ENCODE results near the gene DACT1. TPM values are rescaled to one million over a fixed set of nuclear protein-coding genes. Genes with fewer than 3 reads are reported as not detected.

The DACT1 gene
- polyA plus RNA-seq, 1 of the 3 experiments (the other 2 are of a cell fraction) = 3.3 TPM

DNA sequence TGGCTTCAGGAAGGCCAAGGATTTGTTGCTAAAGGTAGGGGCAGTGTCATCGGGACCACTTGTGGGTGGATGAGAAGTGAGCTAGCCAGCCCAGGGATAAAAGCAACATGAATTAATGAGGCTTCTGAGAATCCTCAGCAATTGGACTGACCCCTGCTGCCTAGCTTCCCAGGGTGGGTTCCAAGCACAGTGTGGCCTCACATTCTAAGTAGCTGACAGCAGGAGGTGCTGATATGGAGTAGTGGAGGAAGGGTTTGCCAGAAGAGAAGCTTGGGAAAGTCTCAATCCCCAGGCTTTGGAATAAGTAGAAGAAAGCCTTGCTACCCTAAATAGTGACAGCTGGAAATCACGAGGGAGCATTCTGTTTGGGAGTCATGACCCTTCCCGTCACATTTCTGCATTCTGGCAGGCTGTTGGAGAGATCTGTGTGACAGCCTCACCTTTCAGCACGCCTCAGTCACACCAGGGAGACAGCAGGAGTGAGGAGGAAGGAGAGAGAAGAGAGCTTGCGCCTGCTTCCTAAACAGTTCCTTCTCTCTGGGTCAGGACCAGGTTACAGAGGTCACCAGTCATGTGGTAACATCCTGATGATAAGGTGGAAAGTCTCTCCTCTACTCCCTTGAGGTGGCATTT, 31.2 kb downstream of the DACT1 start (continued):
- no peak for TF ChIP-seq EZH2phosphoT487 (IDR thresholded peaks at IDR 0.05; ENCODE audit: borderline replicate concordance, low read depth)
- TF ChIP-seq, protein P1, sequence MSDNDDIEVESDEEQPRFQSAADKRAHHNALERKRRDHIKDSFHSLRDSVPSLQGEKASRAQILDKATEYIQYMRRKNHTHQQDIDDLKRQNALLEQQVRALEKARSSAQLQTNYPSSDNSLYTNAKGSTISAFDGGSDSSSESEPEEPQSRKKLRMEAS (IDR thresholded peaks at IDR 0.05; ENCODE audit: low read depth) = no peak

DNA sequence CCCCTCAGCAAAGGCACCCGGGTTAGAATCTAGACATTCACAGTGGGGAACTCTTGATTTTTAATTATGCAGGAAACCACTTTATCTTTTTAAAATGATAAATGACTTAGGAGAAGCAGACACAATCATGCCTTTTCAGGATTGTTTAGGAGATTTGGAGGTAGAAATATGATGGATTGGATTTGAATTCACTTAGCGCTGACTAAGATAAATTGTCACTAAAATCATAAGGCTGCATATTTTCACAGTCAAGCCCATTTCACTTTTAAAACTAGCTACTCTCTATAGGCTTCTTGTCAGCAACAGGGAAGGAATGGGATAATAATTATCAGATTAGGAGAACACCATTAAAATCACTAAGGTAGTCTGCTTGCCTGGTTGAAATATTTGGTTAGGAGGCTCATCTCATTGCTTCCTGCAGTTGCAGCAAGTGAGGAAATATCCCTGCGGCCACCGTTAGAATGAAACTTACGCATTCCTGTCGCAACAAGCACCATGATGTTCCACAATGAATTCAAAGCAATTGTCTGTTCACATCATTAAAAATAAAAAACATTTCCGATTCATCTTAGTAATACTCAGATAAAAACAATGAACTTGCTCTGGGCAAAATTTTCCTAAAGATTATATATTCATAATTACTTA, 31.9 kb downstream of the DACT1 start:
- Histone ChIP-seq H3K4me3 (ENCODE audit: low read depth in 2 of 2, low read length in 1 of 2) (no peak overlapping the region), H4K20me1 (ENCODE audit: insufficient read depth) (no peaks in the 10 kb centered on the region), H3K4me1 (ENCODE audit: control insufficient read depth in 1 of 2, insufficient read depth in 2 of 2, low read depth in 1 of 2, low read length in 1 of 2) (peaks cover 0 to 3% of the 10 kb centered on the region in 2 experiments; a peak in 1 of 4 replicates), H3K9me2 (no peaks in the 10 kb centered on the region), H3K27me3 (ENCODE audit: insufficient read depth) (no peaks in the 10 kb centered on the region), H3K9me3 (no peaks in the 10 kb centered on the region), H3K4me2 (no peak overlapping the region), H3K79me2 (ENCODE audit: insufficient read depth) (no peaks in the 10 kb centered on the region), H3K9ac (no peak overlapping the region), H3F3A (replicated peaks; ENCODE audit: insufficient read depth) (peaks cover 4% of the 10 kb centered on the region), H2AFZ (ENCODE audit: low read depth) (no peak overlapping the region), H3K27ac (ENCODE audit: low read depth in 2 of 2, low read length in 1 of 2) (no peak overlapping the region), H3K36me3 (replicated peaks in 1 of 2; ENCODE audit: control insufficient read depth in 1 of 2, insufficient read depth in 2 of 2, low read length in 1 of 2) (no peaks in the 10 kb centered on the region)
- 90% methylated on average over 7 of the region's 7 CpGs for WGBS (ENCODE audit: low lambda C conversion rate)
- ChIA-PET CTCF (no interaction called here), POLR2A (no interaction called here)
- TF ChIP-seq, protein P2, sequence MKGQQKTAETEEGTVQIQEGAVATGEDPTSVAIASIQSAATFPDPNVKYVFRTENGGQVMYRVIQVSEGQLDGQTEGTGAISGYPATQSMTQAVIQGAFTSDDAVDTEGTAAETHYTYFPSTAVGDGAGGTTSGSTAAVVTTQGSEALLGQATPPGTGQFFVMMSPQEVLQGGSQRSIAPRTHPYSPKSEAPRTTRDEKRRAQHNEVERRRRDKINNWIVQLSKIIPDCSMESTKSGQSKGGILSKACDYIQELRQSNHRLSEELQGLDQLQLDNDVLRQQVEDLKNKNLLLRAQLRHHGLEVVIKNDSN (IDR thresholded peaks at IDR 0.05; ENCODE audit: borderline replicate concordance, low read depth) = no peak
- no peak for TF ChIP-seq FOXM1 (IDR thresholded peaks at IDR 0.05; ENCODE audit: low read depth)
- TF ChIP-seq SIN3A (IDR thresholded peaks at IDR 0.05; ENCODE audit: borderline replicate concordance, low read depth, low read length) = no peak
- TF ChIP-seq, protein P3, sequence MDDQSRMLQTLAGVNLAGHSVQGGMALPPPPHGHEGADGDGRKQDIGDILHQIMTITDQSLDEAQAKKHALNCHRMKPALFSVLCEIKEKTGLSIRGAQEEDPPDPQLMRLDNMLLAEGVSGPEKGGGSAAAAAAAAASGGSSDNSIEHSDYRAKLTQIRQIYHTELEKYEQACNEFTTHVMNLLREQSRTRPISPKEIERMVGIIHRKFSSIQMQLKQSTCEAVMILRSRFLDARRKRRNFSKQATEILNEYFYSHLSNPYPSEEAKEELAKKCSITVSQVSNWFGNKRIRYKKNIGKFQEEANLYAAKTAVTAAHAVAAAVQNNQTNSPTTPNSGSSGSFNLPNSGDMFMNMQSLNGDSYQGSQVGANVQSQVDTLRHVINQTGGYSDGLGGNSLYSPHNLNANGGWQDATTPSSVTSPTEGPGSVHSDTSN (IDR thresholded peaks at IDR 0.05) = no peak
- TF ChIP-seq POLR2AphosphoS5 (IDR thresholded peaks at IDR 0.05; ENCODE audit: low read depth, low read length) = no peak
- TF ChIP-seq RCOR1 (IDR thresholded peaks at IDR 0.05; ENCODE audit: low read length) = no peak
- TF ChIP-seq FOSL2 (IDR thresholded peaks at IDR 0.05; ENCODE audit: borderline replicate concordance, low read depth) = no peak
- no peak for TF ChIP-seq TAF1 (IDR thresholded peaks at IDR 0.05; ENCODE audit: borderline replicate concordance, low read depth, low read length)
- no peak for TF ChIP-seq MXI1 (IDR thresholded peaks at IDR 0.05; ENCODE audit: low read depth, low read length)
- no peak for TF ChIP-seq SMC3 (IDR thresholded peaks at IDR 0.05; ENCODE audit: low read depth, low read length)
- TF ChIP-seq, protein P4, sequence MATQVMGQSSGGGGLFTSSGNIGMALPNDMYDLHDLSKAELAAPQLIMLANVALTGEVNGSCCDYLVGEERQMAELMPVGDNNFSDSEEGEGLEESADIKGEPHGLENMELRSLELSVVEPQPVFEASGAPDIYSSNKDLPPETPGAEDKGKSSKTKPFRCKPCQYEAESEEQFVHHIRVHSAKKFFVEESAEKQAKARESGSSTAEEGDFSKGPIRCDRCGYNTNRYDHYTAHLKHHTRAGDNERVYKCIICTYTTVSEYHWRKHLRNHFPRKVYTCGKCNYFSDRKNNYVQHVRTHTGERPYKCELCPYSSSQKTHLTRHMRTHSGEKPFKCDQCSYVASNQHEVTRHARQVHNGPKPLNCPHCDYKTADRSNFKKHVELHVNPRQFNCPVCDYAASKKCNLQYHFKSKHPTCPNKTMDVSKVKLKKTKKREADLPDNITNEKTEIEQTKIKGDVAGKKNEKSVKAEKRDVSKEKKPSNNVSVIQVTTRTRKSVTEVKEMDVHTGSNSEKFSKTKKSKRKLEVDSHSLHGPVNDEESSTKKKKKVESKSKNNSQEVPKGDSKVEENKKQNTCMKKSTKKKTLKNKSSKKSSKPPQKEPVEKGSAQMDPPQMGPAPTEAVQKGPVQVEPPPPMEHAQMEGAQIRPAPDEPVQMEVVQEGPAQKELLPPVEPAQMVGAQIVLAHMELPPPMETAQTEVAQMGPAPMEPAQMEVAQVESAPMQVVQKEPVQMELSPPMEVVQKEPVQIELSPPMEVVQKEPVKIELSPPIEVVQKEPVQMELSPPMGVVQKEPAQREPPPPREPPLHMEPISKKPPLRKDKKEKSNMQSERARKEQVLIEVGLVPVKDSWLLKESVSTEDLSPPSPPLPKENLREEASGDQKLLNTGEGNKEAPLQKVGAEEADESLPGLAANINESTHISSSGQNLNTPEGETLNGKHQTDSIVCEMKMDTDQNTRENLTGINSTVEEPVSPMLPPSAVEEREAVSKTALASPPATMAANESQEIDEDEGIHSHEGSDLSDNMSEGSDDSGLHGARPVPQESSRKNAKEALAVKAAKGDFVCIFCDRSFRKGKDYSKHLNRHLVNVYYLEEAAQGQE (IDR thresholded peaks at IDR 0.05; ENCODE audit: low read depth, low read length) = no peak
- TF ChIP-seq, protein P5, sequence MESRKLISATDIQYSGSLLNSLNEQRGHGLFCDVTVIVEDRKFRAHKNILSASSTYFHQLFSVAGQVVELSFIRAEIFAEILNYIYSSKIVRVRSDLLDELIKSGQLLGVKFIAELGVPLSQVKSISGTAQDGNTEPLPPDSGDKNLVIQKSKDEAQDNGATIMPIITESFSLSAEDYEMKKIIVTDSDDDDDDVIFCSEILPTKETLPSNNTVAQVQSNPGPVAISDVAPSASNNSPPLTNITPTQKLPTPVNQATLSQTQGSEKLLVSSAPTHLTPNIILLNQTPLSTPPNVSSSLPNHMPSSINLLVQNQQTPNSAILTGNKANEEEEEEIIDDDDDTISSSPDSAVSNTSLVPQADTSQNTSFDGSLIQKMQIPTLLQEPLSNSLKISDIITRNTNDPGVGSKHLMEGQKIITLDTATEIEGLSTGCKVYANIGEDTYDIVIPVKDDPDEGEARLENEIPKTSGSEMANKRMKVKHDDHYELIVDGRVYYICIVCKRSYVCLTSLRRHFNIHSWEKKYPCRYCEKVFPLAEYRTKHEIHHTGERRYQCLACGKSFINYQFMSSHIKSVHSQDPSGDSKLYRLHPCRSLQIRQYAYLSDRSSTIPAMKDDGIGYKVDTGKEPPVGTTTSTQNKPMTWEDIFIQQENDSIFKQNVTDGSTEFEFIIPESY (IDR thresholded peaks at IDR 0.05; ENCODE audit: borderline replicate concordance, low read depth) = no peak
- TF ChIP-seq JUND (IDR thresholded peaks at IDR 0.05) = no peak
- TF ChIP-seq GATA2 (CRISPR knock-in tag; IDR thresholded peaks at IDR 0.05) = no peak
- no peak for TF ChIP-seq CHD2 (IDR thresholded peaks at IDR 0.05; ENCODE audit: low read length, partially characterized antibody)
- no peak for TF ChIP-seq GABPA (IDR thresholded peaks at IDR 0.05; ENCODE audit: low read depth)
- no peak for TF ChIP-seq NRF1 (IDR thresholded peaks at IDR 0.05; ENCODE audit: low read depth, low read length)
- no peak for DNase-seq

Measured in SK-N-SH (cell line).